Stimulated activated CD4-positive, alpha-beta T cell treated with anti-CD3 and anti-CD28 coated beads, Interleukin-4, amount 100 ng/mL, for 4 hours (primary cell): Measurements from ENCODE around the gene SLC22A25.
A peak's percentile ranks its signal among the peaks of the same experiment; 100 is the strongest.
"Not testable (repeated sequence)": the region's sequence is repeated elsewhere in the genome, so short reads cannot be mapped to it uniquely, and the experiment has no call there.

Source experiments
- DNase-seq, 2 experiments: peaks; one replicate each; pipeline ENCODE4 v3.0.0-alpha.2; 2020

SLC22A25 gene

GRCh38 chr11:63243533-63243932, at the start of gene SLC22A25:
Gene SLC22A25, minus strand, starts transcription at chr11:63243599. Its CDS starts 13,947 bp downstream, at chr11:63229652.
- no peak for DNase-seq

GRCh38 chr11:63290285-63290684, 46.9 kb upstream of the SLC22A25 start:
- DNase-seq, result no peak

- DNase-seq, result no peak
Observed at GRCh38 chr11:63289658-63290057, 46.3 kb upstream of the SLC22A25 start.

GRCh38 chr11:63282579-63282978, 39.2 kb upstream of the SLC22A25 start:
- no peak for DNase-seq

GRCh38 chr11:63280920-63281319, 37.5 kb upstream of the SLC22A25 start:
- no peak for DNase-seq

GRCh38 chr11:63277345-63277943, 34.0 kb upstream of the SLC22A25 start:
- no peak for DNase-seq

- DNase-seq, result no peak
Observed at GRCh38 chr11:63274776-63275175, 31.4 kb upstream of the SLC22A25 start.

GRCh38 chr11:63273685-63274084, 30.3 kb upstream of the SLC22A25 start:
- no peak for DNase-seq

- no peak for DNase-seq
Observed at GRCh38 chr11:63262547-63262946, 19.1 kb upstream of the SLC22A25 start.

GRCh38 chr11:63251312-63251711, 7.9 kb upstream of the SLC22A25 start:
- no peak for DNase-seq

GRCh38 chr11:63250162-63251050, 7.0 kb upstream of the SLC22A25 start:
- no peak for DNase-seq

GRCh38 chr11:63248966-63249365, 5.6 kb upstream of the SLC22A25 start:
- DNase-seq, result no peak

GRCh38 chr11:63247237-63248002, 4.0 kb upstream of the SLC22A25 start:
- not testable (repeated sequence) for DNase-seq

GRCh38 chr11:63246045-63246444, 2.6 kb upstream of the SLC22A25 start:
- no peak for DNase-seq

- DNase-seq, result no peak
Observed at GRCh38 chr11:63244862-63245261, 1.5 kb upstream of the SLC22A25 start.

GRCh38 chr11:63242089-63242781, 1.2 kb downstream of the SLC22A25 start:
- no peak for DNase-seq

- no peak for DNase-seq
Observed at GRCh38 chr11:63240791-63241379, 2.5 kb downstream of the SLC22A25 start.

- no peak for DNase-seq
Observed at GRCh38 chr11:63240098-63240497, 3.3 kb downstream of the SLC22A25 start.

- no peak for DNase-seq
Observed at GRCh38 chr11:63239254-63239653, 4.1 kb downstream of the SLC22A25 start.

GRCh38 chr11:63237413-63237812, 6.0 kb downstream of the SLC22A25 start:
- DNase-seq, result no peak

- peak in 1 of 2 experiments; percentile 12 for DNase-seq
Observed at GRCh38 chr11:63235471-63236461, 7.6 kb downstream of the SLC22A25 start.
